Stimulated activated memory B cell treated with anti-CD40 and anti-IgM and Interleukin-4, amounts not matched to agents 10 μg/mL and 1 μg/mL and 100 μg/mL, for 72 hours (primary cell): ENCODE data around the gene TRIM56.
A peak's percentile ranks its signal among the peaks of the same experiment; 100 is the strongest.
"Not testable (repeated sequence)": the region's sequence is repeated elsewhere in the genome, so short reads cannot be mapped to it uniquely, and the experiment has no call there.

Source experiments
- ATAC-seq: fragments of 150-1000 bp; cut with Tn5 transposase; 2 replicates; pipeline ENCODE4 v1.10.0; 2021
- H3K27ac Mint-ChIP-seq: one replicate; pipeline ENCODE4 v1.8.0; 2022; ENCODE audit warnings: mild to moderate bottlenecking, mixed read lengths
- H3K27me3 Mint-ChIP-seq: one replicate; pipeline ENCODE4 v1.8.0; 2022; ENCODE audit warnings: mixed read lengths
- H3K36me3 Mint-ChIP-seq: one replicate; pipeline ENCODE4 v1.8.0; 2022; ENCODE audit warnings: mixed read lengths
- H3K4me1 Mint-ChIP-seq: one replicate; pipeline ENCODE4 v1.8.0; 2022; ENCODE audit warnings: mixed read lengths
- H3K4me3 Mint-ChIP-seq: one replicate; pipeline ENCODE4 v1.8.0; 2022; ENCODE audit warnings: mild to moderate bottlenecking, moderate library complexity, mixed read lengths
- H3K9me3 Mint-ChIP-seq: one replicate; pipeline ENCODE4 v1.8.0; 2022; ENCODE audit warnings: mixed read lengths

TRIM56 gene

GRCh38 chr7:101085162-101085964, at the start of gene TRIM56:
TSS of gene TRIM56 (plus strand) at chr7:101085481. CDS start at chr7:101087313, 1,832 bp downstream.
- Mint-ChIP-seq H3K27me3 (no peaks in the 10 kb centered on the region), H3K4me3 (peak within 1 kb of the TSS; percentile 100), H3K36me3 (peaks cover 20% of the 10 kb centered on the region), H3K4me1 (peaks cover 34% of the 10 kb centered on the region), H3K27ac (peak within 1 kb of the TSS; percentile 99), H3K9me3 (no peaks in the 10 kb centered on the region)
- ATAC-seq: peak; percentile 97

GRCh38 chr7:101035941-101036340, 49.3 kb upstream of the TRIM56 start:
- no peaks in the 10 kb centered on the region for H3K4me1 Mint-ChIP-seq
- no peak for ATAC-seq
- no peak overlapping the region for H3K27ac Mint-ChIP-seq

GRCh38 chr7:101041283-101041682, 44.0 kb upstream of the TRIM56 start:
- H3K27ac Mint-ChIP-seq: not testable (repeated sequence)

More at GRCh38 chr7:101035941-101036340, 49.3 kb upstream of the TRIM56 start:
- H3K27me3 Mint-ChIP-seq: peaks cover 3% of the 10 kb centered on the region
- no peak overlapping the region for H3K4me3 Mint-ChIP-seq
- no peaks in the 10 kb centered on the region for H3K9me3 Mint-ChIP-seq
- no peaks in the 10 kb centered on the region for H3K36me3 Mint-ChIP-seq

GRCh38 chr7:101058355-101058754, 26.9 kb upstream of the TRIM56 start:
- Mint-ChIP-seq H3K36me3 (no peaks in the 10 kb centered on the region), H3K27me3 (peaks cover 72% of the 10 kb centered on the region), H3K4me1 (peaks cover 6% of the 10 kb centered on the region), H3K27ac (no peak overlapping the region), H3K4me3 (no peak overlapping the region), H3K9me3 (no peaks in the 10 kb centered on the region)
- ATAC-seq: no peak

More at GRCh38 chr7:101041283-101041682, 44.0 kb upstream of the TRIM56 start:
- not testable (repeated sequence) for ATAC-seq, H3K4me1 Mint-ChIP-seq, H3K9me3 Mint-ChIP-seq, H3K4me3 Mint-ChIP-seq, H3K36me3 Mint-ChIP-seq
- H3K27me3 Mint-ChIP-seq: peaks cover 10% of the 10 kb centered on the region

- Mint-ChIP-seq H3K36me3 (no peaks in the 10 kb centered on the region), H3K27me3 (peaks cover 77% of the 10 kb centered on the region), H3K27ac (no peak overlapping the region), H3K9me3 (no peaks in the 10 kb centered on the region), H3K4me1 (peaks cover 6% of the 10 kb centered on the region), H3K4me3 (no peak overlapping the region)
- ATAC-seq: no peak
These were observed 25.7 kb upstream of the TRIM56 start for GRCh38 chr7:101059620-101059942.

GRCh38 chr7:101060992-101061391, 24.3 kb upstream of the TRIM56 start:
- H3K9me3 Mint-ChIP-seq: no peaks in the 10 kb centered on the region
- peaks cover 6% of the 10 kb centered on the region for H3K4me1 Mint-ChIP-seq
- H3K27me3 Mint-ChIP-seq: peaks cover 78% of the 10 kb centered on the region
- no peaks in the 10 kb centered on the region for H3K36me3 Mint-ChIP-seq
- ATAC-seq: no peak
- H3K4me3 Mint-ChIP-seq: no peak overlapping the region
- no peak overlapping the region for H3K27ac Mint-ChIP-seq

GRCh38 chr7:101064176-101064550, 21.1 kb upstream of the TRIM56 start:
- ATAC-seq, H3K36me3 Mint-ChIP-seq, H3K4me3 Mint-ChIP-seq, H3K9me3 Mint-ChIP-seq, H3K4me1 Mint-ChIP-seq, H3K27ac Mint-ChIP-seq: not testable (repeated sequence)
- H3K27me3 Mint-ChIP-seq: peaks cover 66% of the 10 kb centered on the region

GRCh38 chr7:101065162-101065561, 20.1 kb upstream of the TRIM56 start:
- H3K9me3 Mint-ChIP-seq, H3K4me1 Mint-ChIP-seq, H3K27ac Mint-ChIP-seq, H3K4me3 Mint-ChIP-seq, H3K36me3 Mint-ChIP-seq, ATAC-seq: not testable (repeated sequence)
- H3K27me3 Mint-ChIP-seq: peaks cover 69% of the 10 kb centered on the region

- Mint-ChIP-seq H3K36me3 (no peaks in the 10 kb centered on the region), H3K9me3 (no peaks in the 10 kb centered on the region), H3K4me1 (no peaks in the 10 kb centered on the region), H3K27ac (no peak overlapping the region), H3K4me3 (no peak overlapping the region), H3K27me3 (peaks cover 61% of the 10 kb centered on the region)
- ATAC-seq: no peak
These were observed 19.0 kb upstream of the TRIM56 start for GRCh38 chr7:101066141-101066832.

GRCh38 chr7:101066833-101067177, 18.5 kb upstream of the TRIM56 start:
- Mint-ChIP-seq H3K27me3 (peaks cover 55% of the 10 kb centered on the region), H3K4me3 (no peak overlapping the region), H3K9me3 (no peaks in the 10 kb centered on the region), H3K27ac (no peak overlapping the region), H3K36me3 (no peaks in the 10 kb centered on the region), H3K4me1 (no peaks in the 10 kb centered on the region)
- ATAC-seq: no peak

- H3K9me3 Mint-ChIP-seq: no peaks in the 10 kb centered on the region
- no peak for ATAC-seq
- H3K36me3 Mint-ChIP-seq: no peaks in the 10 kb centered on the region
- no peak overlapping the region for H3K4me3 Mint-ChIP-seq
- H3K4me1 Mint-ChIP-seq: no peaks in the 10 kb centered on the region
- peaks cover 42% of the 10 kb centered on the region for H3K27me3 Mint-ChIP-seq
- H3K27ac Mint-ChIP-seq: no peak overlapping the region
These were observed 16.9 kb upstream of the TRIM56 start for GRCh38 chr7:101068401-101068800.

GRCh38 chr7:101071362-101072104, 13.7 kb upstream of the TRIM56 start:
- H3K27me3 Mint-ChIP-seq: peaks cover 17% of the 10 kb centered on the region
- not testable (repeated sequence) for H3K9me3 Mint-ChIP-seq, H3K4me1 Mint-ChIP-seq, H3K27ac Mint-ChIP-seq, H3K4me3 Mint-ChIP-seq, H3K36me3 Mint-ChIP-seq, ATAC-seq

GRCh38 chr7:101075646-101076045, 9.6 kb upstream of the TRIM56 start:
- Mint-ChIP-seq H3K27me3 (no peaks in the 10 kb centered on the region), H3K4me1 (peaks cover 12% of the 10 kb centered on the region), H3K27ac (no peak overlapping the region), H3K9me3 (no peaks in the 10 kb centered on the region), H3K36me3 (no peaks in the 10 kb centered on the region), H3K4me3 (no peak overlapping the region)
- ATAC-seq: no peak

- not testable (repeated sequence) for H3K27ac Mint-ChIP-seq
These were observed 9.1 kb upstream of the TRIM56 start for GRCh38 chr7:101076183-101076582.

GRCh38 chr7:101077303-101078086, 7.8 kb upstream of the TRIM56 start:
- Mint-ChIP-seq H3K27me3 (no peaks in the 10 kb centered on the region), H3K4me3 (peak overlapping the region; percentile 30), H3K27ac (peak overlapping the region; percentile 29)

More at GRCh38 chr7:101076183-101076582, 9.1 kb upstream of the TRIM56 start:
- not testable (repeated sequence) for H3K36me3 Mint-ChIP-seq, ATAC-seq, H3K27me3 Mint-ChIP-seq, H3K4me3 Mint-ChIP-seq, H3K9me3 Mint-ChIP-seq
- peaks cover 12% of the 10 kb centered on the region for H3K4me1 Mint-ChIP-seq

More at GRCh38 chr7:101077303-101078086, 7.8 kb upstream of the TRIM56 start:
- Mint-ChIP-seq H3K36me3 (no peaks in the 10 kb centered on the region), H3K9me3 (no peaks in the 10 kb centered on the region), H3K4me1 (peaks cover 12% of the 10 kb centered on the region)
- peak; percentile 93 for ATAC-seq
